Nephron progenitor cell (in vitro differentiated cells): Measurements from ENCODE around the gene TTBK1.

Source experiments
- DNase-seq: peaks from one replicate; pipeline ENCODE4 v3.0.0; 2021
- H3K27ac Mint-ChIP-seq: 2 replicates; pipeline ENCODE4 v1.8.0; 2021; ENCODE audit warnings: mild to moderate bottlenecking, moderate library complexity, mixed read lengths
- H3K27me3 Mint-ChIP-seq: 2 replicates; pipeline ENCODE4 v1.8.0; 2021; ENCODE audit warnings: mild to moderate bottlenecking, low read depth, mixed read lengths; ENCODE audit not compliant: poor library complexity
- H3K36me3 Mint-ChIP-seq: 2 replicates; pipeline ENCODE4 v1.8.0; 2021; ENCODE audit warnings: low read depth, mixed read lengths
- H3K4me1 Mint-ChIP-seq: 2 replicates; pipeline ENCODE4 v1.8.0; 2021; ENCODE audit warnings: mixed read lengths
- H3K4me3 Mint-ChIP-seq: 2 replicates; pipeline ENCODE4 v1.8.0; 2021; ENCODE audit warnings: mild to moderate bottlenecking, moderate library complexity, mixed read lengths
- H3K9me3 Mint-ChIP-seq: 2 replicates; pipeline ENCODE4 v1.8.0; 2021; ENCODE audit warnings: mild to moderate bottlenecking, moderate library complexity, mixed read lengths
- CTCF ChIP-seq: fragments of 200-600 bp; sonication (generic); IDR thresholded peaks from 2 replicates; pipeline ENCODE4 v1.5.0; 2021; ENCODE audit warnings: antibody characterized with exemption

The TTBK1 gene

DNA sequence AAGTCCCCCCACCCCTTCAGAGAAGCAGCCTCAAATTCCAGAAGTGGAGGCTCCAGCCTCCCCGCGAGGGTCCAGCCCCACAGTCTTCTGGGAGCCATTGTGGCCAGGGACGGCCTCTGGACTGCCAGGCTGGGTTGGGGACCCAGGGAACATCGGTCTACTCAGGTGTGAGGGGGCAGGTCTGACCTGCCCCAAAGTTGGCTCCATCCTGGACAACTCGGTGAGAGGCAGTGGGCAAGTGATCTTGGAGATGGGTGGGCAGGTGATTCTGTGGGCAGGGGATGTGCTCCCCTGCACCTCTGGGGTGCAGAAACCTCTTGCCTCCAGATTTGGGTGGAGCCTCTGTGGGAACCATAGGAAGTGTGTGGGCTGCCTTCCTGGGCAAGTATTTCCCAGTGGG, 42.6 kb downstream of the TTBK1 start:
- no peak overlapping the region for H3K27ac Mint-ChIP-seq
- no peak overlapping the region for H3K4me3 Mint-ChIP-seq
- no peaks in the 10 kb centered on the region for H3K9me3 Mint-ChIP-seq
- no peaks in the 10 kb centered on the region for H3K36me3 Mint-ChIP-seq
- no peak for TF ChIP-seq CTCF
- H3K27me3 Mint-ChIP-seq = peaks cover 38% of the 10 kb centered on the region
- no peak for DNase-seq
- peaks cover 41% of the 10 kb centered on the region for H3K4me1 Mint-ChIP-seq

DNA sequence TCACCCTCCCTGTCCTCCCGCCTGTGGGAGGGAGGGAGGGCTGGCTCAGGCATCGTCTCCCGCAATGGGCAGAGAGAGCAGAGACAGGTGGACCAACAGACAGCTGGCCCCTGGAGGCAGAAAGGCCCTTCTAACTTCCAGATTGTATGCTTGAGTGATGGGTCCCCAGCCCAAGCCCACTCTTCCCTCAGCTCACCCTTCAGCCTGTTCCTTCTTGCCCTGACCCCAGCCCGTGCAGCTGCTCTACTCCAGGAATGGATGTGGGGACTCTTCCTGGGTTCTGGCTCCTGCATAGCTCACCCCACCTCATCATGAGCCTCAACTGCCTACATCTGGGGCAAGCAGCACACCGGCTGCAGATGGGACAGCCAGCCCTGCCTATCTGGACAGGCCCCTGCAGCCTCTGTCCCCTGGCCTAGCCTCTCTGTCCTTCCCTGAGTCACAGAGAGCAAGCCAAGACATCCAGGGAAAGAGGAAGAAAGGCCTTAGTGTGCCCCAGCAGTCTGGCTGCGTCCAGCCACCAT, 43.2 kb downstream of the TTBK1 start:
- peaks cover 36% of the 10 kb centered on the region for H3K4me1 Mint-ChIP-seq

GRCh38 chr6:43286980-43287716, 43.9 kb downstream of the TTBK1 start:
- H3K4me1 Mint-ChIP-seq = peaks cover 30% of the 10 kb centered on the region
- DNase-seq = no peak
- peaks cover 39% of the 10 kb centered on the region for H3K27me3 Mint-ChIP-seq
- no peaks in the 10 kb centered on the region for H3K36me3 Mint-ChIP-seq
- TF ChIP-seq CTCF = peak; percentile 42
- H3K4me3 Mint-ChIP-seq = no peak overlapping the region
- no peaks in the 10 kb centered on the region for H3K9me3 Mint-ChIP-seq
- H3K27ac Mint-ChIP-seq = no peak overlapping the region

More for the DNA sequence above, 43.2 kb downstream of the TTBK1 start:
- TF ChIP-seq CTCF = no peak
- Mint-ChIP-seq H3K36me3 (no peaks in the 10 kb centered on the region), H3K4me3 (no peak overlapping the region), H3K27me3 (peaks cover 39% of the 10 kb centered on the region), H3K27ac (no peak overlapping the region), H3K9me3 (no peaks in the 10 kb centered on the region)
- no peak for DNase-seq

DNA sequence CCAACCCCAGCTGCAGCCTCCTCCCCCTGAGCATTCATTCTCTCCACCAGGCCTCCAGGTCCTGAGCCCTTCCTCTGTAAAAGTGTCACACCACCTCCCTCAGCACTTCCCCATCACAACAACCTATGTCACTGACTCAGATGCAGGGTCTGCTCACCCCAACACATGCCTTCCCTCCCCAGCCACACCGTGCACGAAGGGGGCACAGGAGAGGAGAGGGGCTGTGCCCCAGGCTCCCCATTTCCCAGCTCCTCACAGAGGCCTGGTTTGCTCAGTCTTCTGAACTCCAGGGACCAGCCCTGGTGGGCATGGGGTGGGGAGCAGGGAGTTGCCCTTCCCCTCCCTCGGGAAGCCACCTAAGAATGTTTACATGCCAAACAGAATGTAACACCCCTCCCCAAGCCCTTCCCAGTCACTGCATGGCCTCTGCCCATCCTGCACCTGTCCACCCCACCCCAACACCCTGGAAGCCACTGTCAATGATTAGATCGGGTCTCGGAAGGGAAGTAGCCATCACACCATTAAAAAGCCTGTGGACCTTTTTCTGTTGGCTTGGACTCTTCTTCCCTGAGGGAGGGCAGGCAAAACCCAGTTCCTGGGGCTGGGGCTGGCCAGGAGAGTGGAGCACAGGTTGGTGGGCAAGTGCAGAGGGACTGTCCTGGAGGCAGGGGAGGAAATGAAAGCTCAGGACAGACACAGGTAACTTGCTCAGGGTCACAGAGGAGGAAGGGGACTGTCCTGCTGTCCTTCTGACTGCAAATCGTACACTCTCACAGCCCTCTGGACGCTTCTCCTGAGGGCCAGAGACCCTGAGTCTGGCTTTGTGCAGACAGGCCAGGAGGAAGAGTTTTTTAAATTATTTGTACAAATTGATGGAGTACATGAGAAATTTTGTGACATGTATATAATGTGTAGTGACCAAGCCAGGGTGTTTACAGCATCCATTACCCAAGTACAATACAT, 44.7 kb downstream of the TTBK1 start:
- no peaks in the 10 kb centered on the region for H3K36me3 Mint-ChIP-seq
- H3K27ac Mint-ChIP-seq = peak overlapping the region; percentile 8
- no peak overlapping the region for H3K4me3 Mint-ChIP-seq
- no peak for TF ChIP-seq CTCF
- peaks cover 22% of the 10 kb centered on the region for H3K4me1 Mint-ChIP-seq
- DNase-seq = no peak
- H3K9me3 Mint-ChIP-seq = no peaks in the 10 kb centered on the region
- H3K27me3 Mint-ChIP-seq = peaks cover 42% of the 10 kb centered on the region

DNA sequence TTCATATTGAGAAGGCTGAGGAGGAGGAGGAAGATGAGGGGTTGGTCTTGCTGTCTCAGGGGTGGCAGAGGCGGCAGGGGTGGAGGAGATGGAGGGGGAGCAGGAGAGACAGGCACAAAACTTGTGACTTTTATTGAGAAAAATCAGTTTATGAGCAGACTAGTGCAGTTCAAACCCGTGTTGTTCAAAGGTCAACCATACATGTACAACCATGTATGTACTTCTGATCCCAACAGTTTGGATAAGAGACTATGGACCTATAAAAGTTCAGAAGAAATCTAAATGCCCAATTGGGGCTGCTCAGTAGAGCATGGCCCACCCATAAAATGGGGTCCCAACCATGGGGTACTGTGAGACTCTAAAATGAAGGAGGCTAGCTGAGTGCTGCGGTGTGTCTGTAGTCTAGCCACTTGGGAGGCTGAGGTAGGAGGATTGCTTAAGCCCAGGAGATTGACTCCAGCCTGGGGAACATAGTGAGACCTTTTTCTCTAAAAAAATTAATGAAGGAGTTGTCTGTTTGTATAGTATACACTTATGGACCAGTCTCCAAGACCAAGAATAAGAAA, 47.1 kb downstream of the TTBK1 start:
- Mint-ChIP-seq H3K36me3 (no peaks in the 10 kb centered on the region), H3K9me3 (no peaks in the 10 kb centered on the region), H3K27me3 (peaks cover 39% of the 10 kb centered on the region), H3K27ac (peak overlapping the region; percentile 37), H3K4me3 (no peak overlapping the region), H3K4me1 (peaks cover 22% of the 10 kb centered on the region)
- no peak for DNase-seq
- TF ChIP-seq CTCF = no peak
